ENCODE results near the gene DUOXA2. TPM values are rescaled to one million over a fixed set of nuclear protein-coding genes. Genes with fewer than 3 reads are reported as not detected.

The DUOXA2 gene
- total RNA-seq, 1 experiment from 2014 or later, result not detected

DNA sequence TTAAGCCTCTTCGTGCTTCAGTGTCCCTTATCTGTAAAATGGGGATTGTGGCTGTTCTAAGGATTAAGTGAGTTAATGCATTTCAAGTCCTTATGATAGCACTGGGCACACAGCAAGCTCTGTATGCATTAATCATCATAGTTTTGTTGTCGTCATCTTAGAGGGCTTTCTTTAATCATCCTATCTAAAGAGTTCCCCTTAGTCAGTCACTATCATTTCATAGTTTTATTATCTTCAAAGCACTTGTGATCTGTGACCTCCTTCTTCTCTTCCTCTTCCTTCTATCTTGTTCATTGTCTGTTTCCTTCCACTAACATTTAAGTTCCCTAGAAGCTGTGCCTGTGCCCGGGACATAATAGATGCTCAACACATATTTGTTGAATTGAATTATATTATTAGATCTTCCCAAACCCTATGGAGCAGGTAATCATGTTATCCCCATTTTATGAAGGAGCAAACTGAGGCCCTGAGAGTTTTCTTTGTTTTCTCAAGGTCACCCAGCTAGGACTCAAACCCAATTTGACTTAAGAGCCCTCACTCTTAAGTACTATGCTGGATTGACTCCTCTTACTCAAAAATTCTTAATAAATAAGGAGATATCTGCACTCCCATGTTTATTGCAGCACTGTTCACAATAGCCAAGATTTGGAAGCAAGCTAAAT is 24.3 kb upstream of the DUOXA2 start:
- intact Hi-C loops (cut with micrococcal nuclease; ENCODE audit: unreplicated experiment) (no loop called here), in situ Hi-C loops (cut with HindIII; ENCODE audit: low pct_unique_long_range_greater_than_20kb, low sequenced_read_pairs) (no loop called here)
- H3K9me3 ChIP-seq (ENCODE audit: control insufficient read depth, insufficient read depth, low read depth, low read length), result no peaks in the 10 kb centered on the region
- no peaks in the 10 kb centered on the region for H3K36me3 ChIP-seq (ENCODE audit: control insufficient read depth, insufficient read depth, low read length)
- no peak for DNase-seq (ENCODE audit: low read depth, low spot score)
- H3K27me3 ChIP-seq (ENCODE audit: control insufficient read depth, insufficient read depth, low read length), result peaks cover 13% of the 10 kb centered on the region
- ChIA-PET POLR2A (no interaction called here), CTCF (interaction anchor here (1.4 kb wide), 1 partner anchor 28 kb away, joined by 6 read pairs; no protein-coding TSS in a partner anchor)
- no peak for ATAC-seq
- no peak overlapping the region for H3K4me3 ChIP-seq (ENCODE audit: low read depth in 2 of 2, low read length in 2 of 2)
- no peaks in the 10 kb centered on the region for H3K4me1 ChIP-seq (ENCODE audit: control insufficient read depth, insufficient read depth, low read length)
- TF ChIP-seq, protein P1, sequence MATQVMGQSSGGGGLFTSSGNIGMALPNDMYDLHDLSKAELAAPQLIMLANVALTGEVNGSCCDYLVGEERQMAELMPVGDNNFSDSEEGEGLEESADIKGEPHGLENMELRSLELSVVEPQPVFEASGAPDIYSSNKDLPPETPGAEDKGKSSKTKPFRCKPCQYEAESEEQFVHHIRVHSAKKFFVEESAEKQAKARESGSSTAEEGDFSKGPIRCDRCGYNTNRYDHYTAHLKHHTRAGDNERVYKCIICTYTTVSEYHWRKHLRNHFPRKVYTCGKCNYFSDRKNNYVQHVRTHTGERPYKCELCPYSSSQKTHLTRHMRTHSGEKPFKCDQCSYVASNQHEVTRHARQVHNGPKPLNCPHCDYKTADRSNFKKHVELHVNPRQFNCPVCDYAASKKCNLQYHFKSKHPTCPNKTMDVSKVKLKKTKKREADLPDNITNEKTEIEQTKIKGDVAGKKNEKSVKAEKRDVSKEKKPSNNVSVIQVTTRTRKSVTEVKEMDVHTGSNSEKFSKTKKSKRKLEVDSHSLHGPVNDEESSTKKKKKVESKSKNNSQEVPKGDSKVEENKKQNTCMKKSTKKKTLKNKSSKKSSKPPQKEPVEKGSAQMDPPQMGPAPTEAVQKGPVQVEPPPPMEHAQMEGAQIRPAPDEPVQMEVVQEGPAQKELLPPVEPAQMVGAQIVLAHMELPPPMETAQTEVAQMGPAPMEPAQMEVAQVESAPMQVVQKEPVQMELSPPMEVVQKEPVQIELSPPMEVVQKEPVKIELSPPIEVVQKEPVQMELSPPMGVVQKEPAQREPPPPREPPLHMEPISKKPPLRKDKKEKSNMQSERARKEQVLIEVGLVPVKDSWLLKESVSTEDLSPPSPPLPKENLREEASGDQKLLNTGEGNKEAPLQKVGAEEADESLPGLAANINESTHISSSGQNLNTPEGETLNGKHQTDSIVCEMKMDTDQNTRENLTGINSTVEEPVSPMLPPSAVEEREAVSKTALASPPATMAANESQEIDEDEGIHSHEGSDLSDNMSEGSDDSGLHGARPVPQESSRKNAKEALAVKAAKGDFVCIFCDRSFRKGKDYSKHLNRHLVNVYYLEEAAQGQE (IDR thresholded peaks at IDR 0.05; ENCODE audit: insufficient read depth in 1 of 2, low read depth in 2 of 2, low read length in 1 of 2), result no peak
- BruUV-seq (replicated peaks), result no TSS peak
- no peak overlapping the region for H3K27ac ChIP-seq (ENCODE audit: low read length)

DNA sequence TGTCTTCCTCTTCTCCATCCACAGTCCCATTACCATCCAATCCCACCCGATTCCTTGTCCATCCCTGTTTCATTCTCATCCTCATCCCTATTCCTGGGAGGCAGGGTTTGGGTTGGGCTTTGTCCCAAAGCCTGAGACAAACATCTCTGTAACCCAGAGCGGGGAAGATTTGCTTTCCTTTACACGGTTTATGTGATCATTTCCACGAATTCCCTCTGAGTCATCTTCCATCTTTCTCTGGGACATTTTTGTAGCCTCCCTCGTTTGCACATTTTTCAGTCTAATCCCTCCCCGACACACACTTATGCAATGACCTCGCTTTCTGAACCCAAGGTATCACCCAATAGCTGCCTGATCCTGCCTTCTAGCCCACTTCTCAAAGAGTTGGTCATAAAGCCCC is 23.0 kb upstream of the DUOXA2 start:
- ChIA-PET POLR2A (no interaction called here), CTCF (no interaction called here)
- ATAC-seq (no peak), DNase-seq (ENCODE audit: low read depth, low spot score) (no peak)
- no peaks in the 10 kb centered on the region for H3K36me3 ChIP-seq (ENCODE audit: control insufficient read depth, insufficient read depth, low read length)
- intact Hi-C loops (cut with micrococcal nuclease; ENCODE audit: unreplicated experiment), result no loop called here
- no peaks in the 10 kb centered on the region for H3K9me3 ChIP-seq (ENCODE audit: control insufficient read depth, insufficient read depth, low read depth, low read length)
- in situ Hi-C loops (cut with HindIII; ENCODE audit: low pct_unique_long_range_greater_than_20kb, low sequenced_read_pairs), result no loop called here
- no peak overlapping the region for H3K27ac ChIP-seq (ENCODE audit: low read length)
- TF ChIP-seq POLR2AphosphoS5 (IDR thresholded peaks at IDR 0.05; ENCODE audit: low read depth, low read length) (no peak), TCF7L2 (IDR thresholded peaks at IDR 0.05; ENCODE audit: low read depth, low read length) (no peak), SIN3A (IDR thresholded peaks at IDR 0.05; ENCODE audit: borderline replicate concordance, insufficient read depth, low read depth, low read length) (no peak)
- TF ChIP-seq, protein P1 (IDR thresholded peaks at IDR 0.05; ENCODE audit: insufficient read depth in 1 of 2, low read depth in 2 of 2, low read length in 1 of 2), result no peak
- TF ChIP-seq, protein P2, sequence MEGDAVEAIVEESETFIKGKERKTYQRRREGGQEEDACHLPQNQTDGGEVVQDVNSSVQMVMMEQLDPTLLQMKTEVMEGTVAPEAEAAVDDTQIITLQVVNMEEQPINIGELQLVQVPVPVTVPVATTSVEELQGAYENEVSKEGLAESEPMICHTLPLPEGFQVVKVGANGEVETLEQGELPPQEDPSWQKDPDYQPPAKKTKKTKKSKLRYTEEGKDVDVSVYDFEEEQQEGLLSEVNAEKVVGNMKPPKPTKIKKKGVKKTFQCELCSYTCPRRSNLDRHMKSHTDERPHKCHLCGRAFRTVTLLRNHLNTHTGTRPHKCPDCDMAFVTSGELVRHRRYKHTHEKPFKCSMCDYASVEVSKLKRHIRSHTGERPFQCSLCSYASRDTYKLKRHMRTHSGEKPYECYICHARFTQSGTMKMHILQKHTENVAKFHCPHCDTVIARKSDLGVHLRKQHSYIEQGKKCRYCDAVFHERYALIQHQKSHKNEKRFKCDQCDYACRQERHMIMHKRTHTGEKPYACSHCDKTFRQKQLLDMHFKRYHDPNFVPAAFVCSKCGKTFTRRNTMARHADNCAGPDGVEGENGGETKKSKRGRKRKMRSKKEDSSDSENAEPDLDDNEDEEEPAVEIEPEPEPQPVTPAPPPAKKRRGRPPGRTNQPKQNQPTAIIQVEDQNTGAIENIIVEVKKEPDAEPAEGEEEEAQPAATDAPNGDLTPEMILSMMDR (IDR thresholded peaks at IDR 0.05), result no peak
- H3K4me3 ChIP-seq (ENCODE audit: low read depth in 2 of 2, low read length in 2 of 2), result no peak overlapping the region
- BruUV-seq (replicated peaks), result no TSS peak
- H3K27me3 ChIP-seq (ENCODE audit: control insufficient read depth, insufficient read depth, low read length), result peaks cover 9% of the 10 kb centered on the region
- no peaks in the 10 kb centered on the region for H3K4me1 ChIP-seq (ENCODE audit: control insufficient read depth, insufficient read depth, low read length)

Measured in Panc1 (cell line).